Posterior cingulate gyrus (tissue), 11 donors: Measurements from ENCODE around the gene MOGAT1.
"Not testable (repeated sequence)": the region's sequence is repeated elsewhere in the genome, so short reads cannot be mapped to it uniquely, and the experiment has no call there.

ENCODE experiments used
- DNase-seq, 10 donors: peaks; one replicate each; pipeline versions ENCODE4 v3.0.0 to v3.0.0-alpha.2; 2020 to 2021; ENCODE audit warnings: mixed read lengths in 3 of 10
- intact Hi-C: fragments of 100-400 bp; cut with DNase I; formaldehyde crosslinking; loops from one replicate; pipeline ENCODE4 v1.15.1; 2023

The MOGAT1 gene

GRCh38 chr2:222669353-222669752 lies 2.1 kb upstream of the MOGAT1 start:
- intact Hi-C loops = no loop called here
- no peak for DNase-seq

GRCh38 chr2:222670191-222671038 lies 1.0 kb upstream of the MOGAT1 start:
- intact Hi-C loops = no loop called here
- DNase-seq = no peak

- DNase-seq = no peak
- intact Hi-C loops = no loop called here
These were observed 577 bp downstream of the MOGAT1 start for GRCh38 chr2:222672068-222672401.

- intact Hi-C loops = no loop called here
These were observed 1.8 kb downstream of the MOGAT1 start for GRCh38 chr2:222673273-222673672.

GRCh38 chr2:222673883-222674282 lies 2.4 kb downstream of the MOGAT1 start:
- no peak for DNase-seq
- intact Hi-C loops = no loop called here

More at GRCh38 chr2:222673273-222673672, 1.8 kb downstream of the MOGAT1 start:
- no peak for DNase-seq

- no peak for DNase-seq
- intact Hi-C loops = no loop called here
These were observed 6.5 kb downstream of the MOGAT1 start for GRCh38 chr2:222677981-222678380.

GRCh38 chr2:222683805-222684204 lies 12.3 kb downstream of the MOGAT1 start:
- intact Hi-C loops = no loop called here

GRCh38 chr2:222686086-222686750 lies 14.8 kb downstream of the MOGAT1 start:
- intact Hi-C loops = no loop called here
- no peak for DNase-seq

More at GRCh38 chr2:222683805-222684204, 12.3 kb downstream of the MOGAT1 start:
- DNase-seq = no peak

- no peak for DNase-seq
- intact Hi-C loops = no loop called here
These were observed 17.5 kb downstream of the MOGAT1 start for GRCh38 chr2:222688917-222689316.

- no peak for DNase-seq
- intact Hi-C loops = no loop called here
These were observed 17.9 kb downstream of the MOGAT1 start for GRCh38 chr2:222689322-222689721.

GRCh38 chr2:222690564-222691200 lies 19.2 kb downstream of the MOGAT1 start:
- peak; percentile 28 to 94 (median 73) for DNase-seq
- intact Hi-C loops = loop anchor here (5.0 kb wide), 1 partner anchor 1107 kb away; no protein-coding TSS in a partner anchor

- intact Hi-C loops = loop anchor here (5.0 kb wide), 1 partner anchor 1104 kb away; no protein-coding TSS in a partner anchor
- DNase-seq = not testable (repeated sequence)
These were observed 22.0 kb downstream of the MOGAT1 start for GRCh38 chr2:222693413-222693812.

- intact Hi-C loops = loop anchor here (5.0 kb wide), 1 partner anchor 1103 kb away; no protein-coding TSS in a partner anchor
- DNase-seq = no peak
These were observed 22.4 kb downstream of the MOGAT1 start for GRCh38 chr2:222693837-222694236.

GRCh38 chr2:222698276-222698675 lies 26.8 kb downstream of the MOGAT1 start:
- intact Hi-C loops = no loop called here
- no peak for DNase-seq

GRCh38 chr2:222701233-222701632 lies 29.8 kb downstream of the MOGAT1 start:
- DNase-seq = no peak
- intact Hi-C loops = loop anchor here (10.0 kb wide), 1 partner anchor 104 kb away; no protein-coding TSS in a partner anchor

GRCh38 chr2:222701721-222702131 lies 30.3 kb downstream of the MOGAT1 start:
- intact Hi-C loops = loop anchor here (10.0 kb wide), 1 partner anchor 103 kb away; no protein-coding TSS in a partner anchor

GRCh38 chr2:222703091-222703490 lies 31.6 kb downstream of the MOGAT1 start:
- intact Hi-C loops = loop anchor here (10.0 kb wide), 1 partner anchor 102 kb away; no protein-coding TSS in a partner anchor
- no peak for DNase-seq

More at GRCh38 chr2:222701721-222702131, 30.3 kb downstream of the MOGAT1 start:
- no peak for DNase-seq

- intact Hi-C loops = loop anchor here (10.0 kb wide), 1 partner anchor 101 kb away; no protein-coding TSS in a partner anchor
- DNase-seq = no peak
These were observed 32.4 kb downstream of the MOGAT1 start for GRCh38 chr2:222703886-222704285.

- no peak for DNase-seq
- intact Hi-C loops = loop anchor here (5.0 to 10.0 kb wide), 2 partner anchors 36 to 98 kb away; no protein-coding TSS in a partner anchor
These were observed 35.2 kb downstream of the MOGAT1 start for GRCh38 chr2:222706616-222707015.

- intact Hi-C loops = loop anchor here (5.0 to 10.0 kb wide), 2 partner anchors 35 to 98 kb away; no protein-coding TSS in a partner anchor
- no peak for DNase-seq
These were observed 35.7 kb downstream of the MOGAT1 start for GRCh38 chr2:222707102-222707688.
